GM12878 (cell line): ENCODE measurements around the gene PPP2R3A. TPM values are rescaled to one million over a fixed set of nuclear protein-coding genes. Genes with fewer than 3 reads are reported as not detected.
A peak's percentile ranks its signal among the peaks of the same experiment; 100 is the strongest.

ENCODE experiments used
- ATAC-seq: fragments of 200-7000 bp; cut with Tn5 transposase; 3 replicates; pipeline ENCODE4 v1.9.1; 2020; ENCODE audit warnings: mild to moderate bottlenecking, moderate library complexity
- BruUV-seq: library from RNA; stranded (reverse); fragments of 400-500 nt; replicated peaks from 2 replicates; lab custom pipeline; 2021; lab: Mats Ljungman, UMichigan
- CTCF ChIA-PET: fragments of 300-600 bp; sonication (Branson Sonifier 250); formaldehyde crosslinking; extraction: SDS; loops from one replicate; lab custom pipeline; 2021; ENCODE audit warnings: inconsistent platforms; lab: Yijun Ruan, JAX
- POLR2A ChIA-PET: fragments of 350-600 bp; formaldehyde crosslinking; extraction: SDS; loops from one replicate; lab custom pipeline; 2021; ENCODE audit warnings: inconsistent platforms; lab: Charles Lee
- RAD21 ChIA-PET: fragments of 300-600 bp; sonication (Branson Sonifier 250); formaldehyde crosslinking; loops from one replicate; lab custom pipeline; 2023; ENCODE audit warnings: antibody characterized with exemption; ENCODE audit not compliant: unreplicated experiment; lab: Charles Lee
- SMC1A ChIA-PET: fragments of 300-600 bp; sonication (Branson Sonifier 250); formaldehyde crosslinking; loops from one replicate; lab custom pipeline; 2023; ENCODE audit not compliant: unreplicated experiment, uncharacterized antibody; lab: Charles Lee
- DNase-seq: peaks from one replicate; pipeline ENCODE4 v3.0.0-alpha.2; 2011; ENCODE audit warnings: low read depth, low spot score
- FAIRE-seq: peaks from 3 replicates; lab custom pipeline; 2011; peaks lifted over from hg19 to GRCh38; lab: Jason Lieb, UNC
- H2AFZ ChIP-seq: 2 replicates; pipeline ENCODE4 v1.6.0; 2011; ENCODE audit warnings: low read depth, low read length, control low read depth; ENCODE audit not compliant: control insufficient read depth
- H3K27ac ChIP-seq: 2 replicates; pipeline ENCODE4 v1.5.1; 2011; ENCODE audit warnings: control low read depth; ENCODE audit not compliant: control insufficient read depth, insufficient read depth
- H3K27me3 ChIP-seq, 2 experiments: replicated peaks in 1 of 2; 2 replicates each; pipeline versions ENCODE4 v1.6.0 to v1.6.1; 2011; ENCODE audit warnings: low read length in 1 of 2; ENCODE audit not compliant: control insufficient read depth in 2 of 2, insufficient read depth in 2 of 2
- H3K36me3 ChIP-seq, 2 experiments: 2 replicates each; pipeline ENCODE4 v1.5.1; 2011; ENCODE audit warnings: low read length in 1 of 2; ENCODE audit not compliant: control insufficient read depth in 2 of 2, insufficient read depth in 2 of 2
- H3K4me1 ChIP-seq: 2 replicates; pipeline ENCODE4 v1.6.1; 2011; ENCODE audit warnings: mild to moderate bottlenecking, low read length, moderate library complexity, mixed read lengths; ENCODE audit not compliant: control insufficient read depth, insufficient read depth
- H3K4me2 ChIP-seq: 2 replicates; pipeline ENCODE4 v1.6.0; 2011; ENCODE audit warnings: control low read depth; ENCODE audit not compliant: control insufficient read depth, insufficient read depth
- H3K4me3 ChIP-seq: fragments of 200-600 bp; sonication (generic); 2 replicates; pipeline ENCODE4 v1.5.1; 2016
- H3K79me2 ChIP-seq: 2 replicates; pipeline ENCODE4 v1.6.0; 2011; ENCODE audit warnings: low read length; ENCODE audit not compliant: control insufficient read depth, insufficient read depth
- H3K9ac ChIP-seq: 2 replicates; pipeline ENCODE4 v1.8.0; 2011; ENCODE audit warnings: low read length, control low read depth, mixed read lengths; ENCODE audit not compliant: control insufficient read depth, insufficient read depth
- H3K9me3 ChIP-seq: replicated peaks from 3 replicates; pipeline ENCODE4 v1.5.1; 2011; ENCODE audit warnings: mild to moderate bottlenecking, low read length; ENCODE audit not compliant: control insufficient read depth, insufficient read depth
- H4K20me1 ChIP-seq: 2 replicates; pipeline ENCODE4 v1.6.0; 2011; ENCODE audit not compliant: control insufficient read depth, insufficient read depth
- BRCA1 ChIP-seq: IDR thresholded peaks from 2 replicates; pipeline ENCODE4 v1.6.1; 2011; ENCODE audit warnings: low read depth, low read length, improper control_type of control experiment
- CHD1 ChIP-seq: IDR thresholded peaks from 2 replicates; pipeline ENCODE4 v1.6.1; 2012; ENCODE audit warnings: low read depth, low read length, improper control_type of control experiment
- NFYA ChIP-seq: IDR thresholded peaks from 2 replicates; pipeline ENCODE4 v1.6.1; 2011; ENCODE audit warnings: low read depth, mild to moderate bottlenecking, low read length, improper control_type of control experiment, borderline replicate concordance
- NRF1 ChIP-seq: conservative IDR thresholded peaks from 2 replicates; pipeline ENCODE4 v1.6.1; 2011; ENCODE audit warnings: mild to moderate bottlenecking, low read depth, low read length, improper control_type of control experiment
- SREBF2 ChIP-seq: IDR thresholded peaks from 2 replicates; pipeline ENCODE4 v1.6.1; 2012; ENCODE audit warnings: mild to moderate bottlenecking, low read length
- SUZ12 ChIP-seq: fragments of 200-600 bp; sonication (generic); IDR thresholded peaks from one replicate; pipeline ENCODE4 v1.6.1; 2018; ENCODE audit warnings: antibody characterized with exemption, mild to moderate bottlenecking; ENCODE audit not compliant: unreplicated experiment
- WGBS: methylation state at CpG from one replicate; pipeline ENCODE4 v1.1.6; 2016; ENCODE audit warnings: low lambda C conversion rate; ENCODE audit not compliant: insufficient replicate concordance, insufficient coverage; ENCODE audit errors: missing lambda C conversion rate; 5-methylcytosine and 5-hydroxymethylcytosine counted together
- in situ Hi-C: fragments of 300-500 bp; cut with MboI; formaldehyde crosslinking; loops from 9 replicates; pipeline ENCODE4 v1.14.3; 2018; ENCODE audit warnings: mixed read lengths
- intact Hi-C: fragments of 100-400 bp; cut with micrococcal nuclease; formaldehyde crosslinking; loops from one replicate; pipeline ENCODE4 v1.14.2; 2022; ENCODE audit not compliant: unreplicated experiment
- polyA plus RNA-seq, 11 experiments: library from polyadenylated mRNA; depleted of rRNA in 4 of 11; unstranded in 6 of 11; stranded (reverse) in 5 of 11; fragments of >200 nt; fragmentation: Nextera tagmentation in 4 of 11; fragmentation: Illumina TruSeq in 1 of 11; extraction: Ambion mirVana in 4 of 11; extraction: Trizol in 1 of 11; gene quantifications; 1 replicate in 1 of 11; 2 replicates in 10 of 11; pipeline versions ENCODE4 v1.2.1 to v1.2.3, GENCODE V29; 2011 to 2016; ENCODE audit warnings: inconsistent platforms in 2 of 11, missing spikeins in 2 of 11, low read depth in 1 of 11
- total RNA-seq, 4 experiments: library from RNA; depleted of rRNA in 3 of 4; stranded (reverse); fragments of >200 nt in 3 of 4; fragmentation: Illumina TruSeq in 1 of 4; extraction: Trizol in 1 of 4; gene quantifications; 2 replicates each; pipeline versions ENCODE4 v1.2.1 to v1.2.3, GENCODE V29; 2013 to 2021
- TF ChIP-seq, protein P1 (sequence below): IDR thresholded peaks from 2 replicates; pipeline ENCODE4 v1.6.1; 2012; ENCODE audit warnings: improper control_type of control experiment, low read depth, low read length; ENCODE audit not compliant: insufficient replicate concordance

Gene PPP2R3A
- total and polyA plus RNA-seq, 10 of the 15 experiments (the other 5 are each of a cell fraction or from before 2014, with no cell fraction given), result under 0.01 to 0.16 (median 0.06) TPM; not detected in 5

DNA sequence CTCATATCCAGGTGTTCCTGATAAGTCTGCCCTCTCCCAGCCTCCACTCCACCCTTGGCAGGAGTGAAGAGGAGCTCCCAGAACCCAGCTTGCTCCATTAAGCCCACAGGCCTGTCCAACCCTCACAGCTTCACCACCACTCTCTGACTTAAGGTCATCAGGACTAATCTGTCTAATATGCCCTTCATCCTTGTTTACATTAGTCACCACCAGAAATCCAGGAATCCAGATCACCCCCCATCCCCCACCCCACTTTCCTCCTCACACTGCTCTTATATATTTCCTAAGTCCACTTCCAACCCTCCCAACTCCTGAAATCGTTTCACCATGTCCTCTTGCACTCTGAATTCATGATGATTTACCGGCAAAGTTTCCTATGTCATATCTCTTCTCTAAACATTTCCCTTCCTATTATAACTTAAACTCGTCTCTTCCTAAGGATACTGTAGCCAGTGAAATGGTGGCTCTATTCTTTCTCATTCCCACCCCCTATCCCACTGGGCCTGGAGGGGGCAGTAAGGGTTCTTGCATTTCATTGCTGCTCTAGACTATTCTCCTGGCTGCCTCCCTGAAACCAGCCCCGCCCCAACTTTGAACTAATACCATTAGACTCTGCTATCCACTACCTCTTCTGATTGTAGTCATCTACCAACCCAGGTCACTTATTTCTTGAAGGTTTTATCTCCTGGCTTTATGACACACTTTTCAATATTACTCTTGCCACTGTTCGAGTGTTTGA is 43.4 kb downstream of the PPP2R3A start (continued):
- no peak for TF ChIP-seq SREBF2

DNA sequence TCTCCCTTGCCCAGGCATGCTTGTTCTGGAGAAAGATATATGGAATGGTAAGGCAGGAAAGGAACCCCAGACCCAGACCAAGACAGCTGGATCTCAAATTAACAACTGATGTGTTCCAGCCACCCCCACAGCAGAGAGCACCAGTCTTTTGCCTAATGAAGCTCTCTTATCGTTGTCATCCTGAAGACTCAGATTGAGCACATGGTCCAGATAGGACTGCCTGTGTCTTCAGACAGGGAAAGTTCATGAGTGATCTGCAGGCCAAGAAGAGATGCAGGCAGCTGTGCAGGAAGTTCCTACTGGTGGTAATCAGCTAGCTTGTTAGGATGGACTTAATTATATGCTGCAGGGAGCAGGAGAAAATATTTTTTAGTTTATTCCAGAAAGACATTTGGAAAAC is 53.3 kb downstream of the PPP2R3A start:
- Histone ChIP-seq H3K79me2 (no peaks in the 10 kb centered on the region), H3K9me3 (no peaks in the 10 kb centered on the region), H2AFZ (no peak overlapping the region), H3K36me3 (no peaks in the 10 kb centered on the region), H3K9ac (no peak overlapping the region), H3K27ac (no peak overlapping the region), H3K4me1 (no peaks in the 10 kb centered on the region), H3K4me2 (no peak overlapping the region), H3K4me3 (no peak overlapping the region), H4K20me1 (no peaks in the 10 kb centered on the region), H3K27me3 (peaks cover 0 to 2% of the 10 kb centered on the region in 2 experiments; a peak in 2 of 4 replicates)
- no TSS peak for BruUV-seq
- FAIRE-seq (peak; percentile 64), ATAC-seq (no peak), DNase-seq (no peak)
- SMC1A ChIA-PET, result interaction anchor here (1.0 kb wide), 1 partner anchor 24 kb away, joined by 3 read pairs; no protein-coding TSS in a partner anchor
- in situ Hi-C loops, result no loop called here
- CTCF ChIA-PET, result no interaction called here
- RAD21 ChIA-PET, result no interaction called here
- TF ChIP-seq BRCA1 (no peak), SUZ12 (no peak), NRF1 (no peak)
- intact Hi-C loops, result no loop called here
- POLR2A ChIA-PET, result no interaction called here
- WGBS, result 44% methylated on average over 1 of the region's 1 CpG

DNA sequence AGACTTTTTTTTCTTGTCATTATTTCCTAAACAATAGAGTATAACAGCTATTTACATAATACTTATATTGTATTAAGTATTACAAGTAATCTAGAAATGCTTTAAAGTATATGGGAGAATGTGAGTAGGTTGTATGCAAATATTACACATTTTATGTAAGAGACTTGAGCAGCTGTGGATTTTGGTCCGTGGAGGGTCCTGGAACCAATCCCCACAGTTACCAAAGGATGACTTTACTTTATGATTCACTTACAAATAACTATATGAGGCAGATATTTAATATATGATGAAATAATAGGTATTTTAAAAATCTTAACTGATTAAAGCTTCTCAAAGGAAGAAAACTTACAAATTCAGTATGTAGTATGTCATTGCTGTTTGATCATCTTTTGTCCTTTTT is 56.3 kb downstream of the PPP2R3A start:
- Histone ChIP-seq H3K79me2 (no peaks in the 10 kb centered on the region), H3K27me3 (peaks cover 0 to 2% of the 10 kb centered on the region in 2 experiments; a peak in 2 of 4 replicates), H3K9ac (no peak overlapping the region), H3K4me2 (no peak overlapping the region), H4K20me1 (no peaks in the 10 kb centered on the region), H3K27ac (no peak overlapping the region), H2AFZ (no peak overlapping the region), H3K4me1 (no peaks in the 10 kb centered on the region), H3K36me3 (no peaks in the 10 kb centered on the region), H3K4me3 (no peak overlapping the region), H3K9me3 (no peaks in the 10 kb centered on the region)
- no peak for ATAC-seq
- ChIA-PET SMC1A (no interaction called here), RAD21 (no interaction called here), POLR2A (no interaction called here), CTCF (interaction anchor here (0.9 to 1.5 kb wide), 3 partner anchors 20 to 22 kb away, joined by 3 to 9 read pairs (median 7); no protein-coding TSS in a partner anchor)
- no TSS peak for BruUV-seq
- intact Hi-C loops (no loop called here), in situ Hi-C loops (no loop called here)
- WGBS, result 36% methylated on average over 1 of the region's 1 CpG
- FAIRE-seq, result no peak
- DNase-seq, result no peak
- TF ChIP-seq, protein P1, sequence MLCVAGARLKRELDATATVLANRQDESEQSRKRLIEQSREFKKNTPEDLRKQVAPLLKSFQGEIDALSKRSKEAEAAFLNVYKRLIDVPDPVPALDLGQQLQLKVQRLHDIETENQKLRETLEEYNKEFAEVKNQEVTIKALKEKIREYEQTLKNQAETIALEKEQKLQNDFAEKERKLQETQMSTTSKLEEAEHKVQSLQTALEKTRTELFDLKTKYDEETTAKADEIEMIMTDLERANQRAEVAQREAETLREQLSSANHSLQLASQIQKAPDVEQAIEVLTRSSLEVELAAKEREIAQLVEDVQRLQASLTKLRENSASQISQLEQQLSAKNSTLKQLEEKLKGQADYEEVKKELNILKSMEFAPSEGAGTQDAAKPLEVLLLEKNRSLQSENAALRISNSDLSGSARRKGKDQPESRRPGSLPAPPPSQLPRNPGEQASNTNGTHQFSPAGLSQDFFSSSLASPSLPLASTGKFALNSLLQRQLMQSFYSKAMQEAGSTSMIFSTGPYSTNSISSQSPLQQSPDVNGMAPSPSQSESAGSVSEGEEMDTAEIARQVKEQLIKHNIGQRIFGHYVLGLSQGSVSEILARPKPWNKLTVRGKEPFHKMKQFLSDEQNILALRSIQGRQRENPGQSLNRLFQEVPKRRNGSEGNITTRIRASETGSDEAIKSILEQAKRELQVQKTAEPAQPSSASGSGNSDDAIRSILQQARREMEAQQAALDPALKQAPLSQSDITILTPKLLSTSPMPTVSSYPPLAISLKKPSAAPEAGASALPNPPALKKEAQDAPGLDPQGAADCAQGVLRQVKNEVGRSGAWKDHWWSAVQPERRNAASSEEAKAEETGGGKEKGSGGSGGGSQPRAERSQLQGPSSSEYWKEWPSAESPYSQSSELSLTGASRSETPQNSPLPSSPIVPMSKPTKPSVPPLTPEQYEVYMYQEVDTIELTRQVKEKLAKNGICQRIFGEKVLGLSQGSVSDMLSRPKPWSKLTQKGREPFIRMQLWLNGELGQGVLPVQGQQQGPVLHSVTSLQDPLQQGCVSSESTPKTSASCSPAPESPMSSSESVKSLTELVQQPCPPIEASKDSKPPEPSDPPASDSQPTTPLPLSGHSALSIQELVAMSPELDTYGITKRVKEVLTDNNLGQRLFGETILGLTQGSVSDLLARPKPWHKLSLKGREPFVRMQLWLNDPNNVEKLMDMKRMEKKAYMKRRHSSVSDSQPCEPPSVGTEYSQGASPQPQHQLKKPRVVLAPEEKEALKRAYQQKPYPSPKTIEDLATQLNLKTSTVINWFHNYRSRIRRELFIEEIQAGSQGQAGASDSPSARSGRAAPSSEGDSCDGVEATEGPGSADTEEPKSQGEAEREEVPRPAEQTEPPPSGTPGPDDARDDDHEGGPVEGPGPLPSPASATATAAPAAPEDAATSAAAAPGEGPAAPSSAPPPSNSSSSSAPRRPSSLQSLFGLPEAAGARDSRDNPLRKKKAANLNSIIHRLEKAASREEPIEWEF, result no peak
- TF ChIP-seq CHD1, result no peak
- no peak for TF ChIP-seq NFYA
